GM15510 (cell line): Measurements from ENCODE around the gene ZG16B.

ENCODE experiments used
- POLR2A ChIP-seq: IDR thresholded peaks from 3 replicates; pipeline ENCODE4 v1.6.1; 2011; ENCODE audit warnings: borderline replicate concordance; ENCODE audit not compliant: insufficient read length; ENCODE audit errors: extremely low read depth

The ZG16B gene

GRCh38 chr16:2829501-2830354 is at the start of gene ZG16B:
Gene ZG16B, plus strand, starts transcription at chr16:2830303. Its CDS starts 139 bp downstream, at chr16:2830442.
- no peak for TF ChIP-seq POLR2A

- no peak for TF ChIP-seq POLR2A
Observed at GRCh38 chr16:2782583-2783351, 47.3 kb upstream of the ZG16B start.

- TF ChIP-seq POLR2A = no peak
Observed at GRCh38 chr16:2783581-2784357, 46.3 kb upstream of the ZG16B start.

GRCh38 chr16:2784358-2785100 is 45.6 kb upstream of the ZG16B start:
- TF ChIP-seq POLR2A = no peak

GRCh38 chr16:2785101-2785991 is 44.8 kb upstream of the ZG16B start:
- TF ChIP-seq POLR2A = no peak

GRCh38 chr16:2786061-2786825 is 43.9 kb upstream of the ZG16B start:
- no peak for TF ChIP-seq POLR2A

- no peak for TF ChIP-seq POLR2A
Observed at GRCh38 chr16:2786826-2787151, 43.3 kb upstream of the ZG16B start.

- no peak for TF ChIP-seq POLR2A
Observed at GRCh38 chr16:2787406-2787805, 42.7 kb upstream of the ZG16B start, which contains the start of gene PRSS33. Gene PRSS33, minus strand, starts transcription at chr16:2787560. Its CDS starts 1,013 bp downstream, at chr16:2786547.

GRCh38 chr16:2787961-2788360 is 42.1 kb upstream of the ZG16B start:
- TF ChIP-seq POLR2A = no peak

GRCh38 chr16:2790631-2791030 is 39.5 kb upstream of the ZG16B start:
- no peak for TF ChIP-seq POLR2A

- TF ChIP-seq POLR2A = no peak
Observed at GRCh38 chr16:2791174-2791573, 38.9 kb upstream of the ZG16B start.

- no peak for TF ChIP-seq POLR2A
Observed at GRCh38 chr16:2792940-2793339, 37.2 kb upstream of the ZG16B start.
